ENCODE data around the gene ZC3H12A. TPM values are rescaled to one million over a fixed set of nuclear protein-coding genes. Genes with fewer than 3 reads are reported as not detected.
"Not testable (repeated sequence)": the region's sequence is repeated elsewhere in the genome, so short reads cannot be mapped to it uniquely, and the experiment has no call there.

Gene ZC3H12A
- total RNA-seq, 4 donors from 2014 or later, result 5.8 to 41.9 (median 28.8) TPM

- Histone ChIP-seq H3K36me3 (no peaks in the 10 kb centered on the region), H3K27me3 (no peaks in the 10 kb centered on the region), H3K9me3 (no peaks in the 10 kb centered on the region), H3K27ac (peak overlapping the region; percentile 95 to 98 (median 98)), H3K4me1 (peaks cover 10 to 26% (median 13%) of the 10 kb centered on the region in 4 donors), H3K4me3 (peak overlapping the region; percentile 73 to 96 (median 92))
- intact Hi-C loops (cut with DNase I; ENCODE audit: low total_unique reads) (no loop called here), in situ Hi-C loops (cut with MboI; ENCODE audit: low pct_ligation_motif_present in 1 of 4, low pct_unique_long_range_greater_than_20kb in 1 of 4, low sequenced_read_pairs in 3 of 4) (no loop called here)
- no peak for DNase-seq
- TF ChIP-seq POLR2A (IDR thresholded peaks at IDR 0.05), result no peak
- 76 to 96% methylated on average over 14 to 18 of the region's 18 CpGs for WGBS, 2 donors (ENCODE audit: low coverage in 1 of 2)
Observed at GRCh38 chr1:37515185-37516034, 41.0 kb downstream of the ZC3H12A start.

- Histone ChIP-seq H3K27ac (no peak overlapping the region), H3K4me1 (peaks cover 10 to 21% (median 13%) of the 10 kb centered on the region in 4 donors), H3K27me3 (no peaks in the 10 kb centered on the region), H3K9me3 (no peaks in the 10 kb centered on the region), H3K36me3 (no peaks in the 10 kb centered on the region), H3K4me3 (no peak overlapping the region)
- DNase-seq, result no peak
- TF ChIP-seq CTCF (IDR thresholded peaks at IDR 0.05) (no peak), EP300 (IDR thresholded peaks at IDR 0.05; ENCODE audit: low read depth) (no peak)
- 91 to 100% methylated on average over 1 of the region's 1 CpG for WGBS, 2 donors (ENCODE audit: low coverage in 1 of 2)
- in situ Hi-C loops (cut with MboI; ENCODE audit: low pct_ligation_motif_present in 1 of 4, low pct_unique_long_range_greater_than_20kb in 1 of 4, low sequenced_read_pairs in 3 of 4) (no loop called here), intact Hi-C loops (cut with DNase I; ENCODE audit: low total_unique reads) (no loop called here)
Observed at GRCh38 chr1:37517569-37517968, 43.2 kb downstream of the ZC3H12A start.

GRCh38 chr1:37518241-37518640 lies 43.9 kb downstream of the ZC3H12A start:
- H3K27ac ChIP-seq; in situ Hi-C loops (cut with MboI; ENCODE audit: low pct_ligation_motif_present in 1 of 4, low pct_unique_long_range_greater_than_20kb in 1 of 4, low sequenced_read_pairs in 3 of 4); intact Hi-C loops (cut with DNase I; ENCODE audit: low total_unique reads); H3K36me3 ChIP-seq; H3K27me3 ChIP-seq; H3K4me3 ChIP-seq; DNase-seq; H3K9me3 ChIP-seq: not testable (repeated sequence)
- WGBS, 2 donors (ENCODE audit: low coverage in 1 of 2), result 92% methylated on average over 21 of the region's 31 CpGs; no CpG with 5 or more reads in 1 of the 2 donors
- peaks cover 10 to 14% (median 12%) of the 10 kb centered on the region in 4 donors for H3K4me1 ChIP-seq

- not testable (repeated sequence) for H3K9me3 ChIP-seq
Observed at GRCh38 chr1:37518929-37519328, 44.5 kb downstream of the ZC3H12A start.

GRCh38 chr1:37519613-37520012 lies 45.2 kb downstream of the ZC3H12A start:
- intact Hi-C loops (cut with DNase I; ENCODE audit: low total_unique reads) (no loop called here), in situ Hi-C loops (cut with MboI; ENCODE audit: low pct_ligation_motif_present in 1 of 4, low pct_unique_long_range_greater_than_20kb in 1 of 4, low sequenced_read_pairs in 3 of 4) (no loop called here)
- no peak overlapping the region for H3K4me3 ChIP-seq
- peaks cover 4 to 7% (median 5%) of the 10 kb centered on the region in 4 donors for H3K4me1 ChIP-seq
- H3K9me3 ChIP-seq, result no peaks in the 10 kb centered on the region
- TF ChIP-seq CTCF (IDR thresholded peaks at IDR 0.05) (no peak), POLR2AphosphoS5 (IDR thresholded peaks at IDR 0.05) (no peak), EP300 (IDR thresholded peaks at IDR 0.05; ENCODE audit: low read depth) (no peak), POLR2A (IDR thresholded peaks at IDR 0.05) (no peak)
- no peak overlapping the region for H3K27ac ChIP-seq
- no peaks in the 10 kb centered on the region for H3K36me3 ChIP-seq
- no peak for DNase-seq
- no peaks in the 10 kb centered on the region for H3K27me3 ChIP-seq

More at GRCh38 chr1:37518929-37519328, 44.5 kb downstream of the ZC3H12A start:
- H3K4me1 ChIP-seq; in situ Hi-C loops (cut with MboI; ENCODE audit: low pct_ligation_motif_present in 1 of 4, low pct_unique_long_range_greater_than_20kb in 1 of 4, low sequenced_read_pairs in 3 of 4); intact Hi-C loops (cut with DNase I; ENCODE audit: low total_unique reads); H3K27ac ChIP-seq; H3K27me3 ChIP-seq; DNase-seq; H3K36me3 ChIP-seq: not testable (repeated sequence)
- WGBS, 2 donors (ENCODE audit: low coverage in 1 of 2), result 84 to 85% methylated on average over 3 to 15 of the region's 15 CpGs
- peak overlapping the region in 1 of 4 donors; percentile 16 for H3K4me3 ChIP-seq

GRCh38 chr1:37529888-37530287 lies 55.5 kb downstream of the ZC3H12A start:
- in situ Hi-C loops (cut with MboI; ENCODE audit: low pct_ligation_motif_present in 1 of 4, low pct_unique_long_range_greater_than_20kb in 1 of 4, low sequenced_read_pairs in 3 of 4); H3K4me3 ChIP-seq; H3K9me3 ChIP-seq; H3K36me3 ChIP-seq; H3K27me3 ChIP-seq; intact Hi-C loops (cut with DNase I; ENCODE audit: low total_unique reads); H3K27ac ChIP-seq; DNase-seq: not testable (repeated sequence)
- peaks cover 0 to 13% (median 7%) of the 10 kb centered on the region in 4 donors for H3K4me1 ChIP-seq
- WGBS, 2 donors (ENCODE audit: low coverage in 1 of 2), result 80 to 89% methylated on average over 1 of the region's 1 CpG

GRCh38 chr1:37532418-37533156 lies 58.2 kb downstream of the ZC3H12A start:
- Histone ChIP-seq H3K4me1 (peaks cover 0 to 13% (median 7%) of the 10 kb centered on the region in 4 donors), H3K36me3 (peaks cover 0 to 19% (median 7%) of the 10 kb centered on the region in 4 donors)
- H3K9me3 ChIP-seq; in situ Hi-C loops (cut with MboI; ENCODE audit: low pct_ligation_motif_present in 1 of 4, low pct_unique_long_range_greater_than_20kb in 1 of 4, low sequenced_read_pairs in 3 of 4); intact Hi-C loops (cut with DNase I; ENCODE audit: low total_unique reads); H3K4me3 ChIP-seq; DNase-seq; H3K27ac ChIP-seq; H3K27me3 ChIP-seq: not testable (repeated sequence)
- WGBS, 2 donors (ENCODE audit: low coverage in 1 of 2), result 95 to 100% methylated on average over 1 to 4 of the region's 4 CpGs

Data from transverse colon (tissue), 4 donors.